A549 treated with CpdA at 1 μM for 4 hours (cell line): ENCODE measurements around the gene KSR2. TPM values are rescaled to one million over a fixed set of nuclear protein-coding genes. Genes with fewer than 3 reads are reported as not detected.

Source experiments
- total RNA-seq: library from RNA; stranded (reverse); fragments of 200-300 nt; extraction: Qiagen RNA extraction; gene quantifications from 5 replicates; pipeline ENCODE4 v1.2.3, GENCODE V29; 2022; ENCODE audit warnings: low read depth

Gene KSR2
- total RNA-seq: 0.66 to 0.83 TPM (median 0.68 TPM) in 5 replicates

GRCh38 chr12:117968826-117969659 is at the start of gene KSR2:
Gene KSR2 (minus strand): TSS chr12:117968990. CDS start chr12:117968255, 735 bp downstream.

GRCh38 chr12:118016424-118017264 is 47.9 kb upstream of the KSR2 start, which contains the start of gene RFC5:
Gene RFC5 (plus strand): TSS chr12:118016703. CDS start chr12:118016828, 125 bp downstream.

Other genes starting within 250 kb of the KSR2 start
- gene RFC5, start 47.7 kb upstream of the KSR2 start, total RNA-seq: 40.7 to 49.0 TPM (median 41.7 TPM) in 5 replicates
- 68.6 to 73.1 TPM (median 69.4 TPM) in 5 replicates for gene WSB2, start 92.2 kb upstream of the KSR2 start, total RNA-seq
- 17.7 to 21.8 TPM (median 19.0 TPM) in 5 replicates for gene VSIG10, start 135.0 kb upstream of the KSR2 start, total RNA-seq
- 223 to 289 TPM (median 266 TPM) in 5 replicates for gene PEBP1, start 167.1 kb upstream of the KSR2 start, total RNA-seq